SK-N-SH treated with all-trans-retinoic acid at 6 μM for 48 hours (cell line): ENCODE data around the gene VEZF1.

Source experiments
- ATAC-seq: fragments of 200-7000 bp; cut with Tn5 transposase; 3 replicates; pipeline ENCODE4 v1.9.1; 2020; ENCODE audit warnings: mild to moderate bottlenecking, moderate library complexity
- ARNTL ChIP-seq: fragments of 450-650 bp; formaldehyde crosslinking; IDR thresholded peaks from 2 replicates; pipeline ENCODE4 v1.5.0; 2020; ENCODE audit warnings: low read depth, mild to moderate bottlenecking, moderate library complexity, borderline replicate concordance
- BACH2 ChIP-seq: fragments of 250-450 bp; sonication (Bioruptor Pico); IDR thresholded peaks from 2 replicates; pipeline ENCODE4 v1.9.0; 2021; ENCODE audit warnings: mild to moderate bottlenecking, borderline replicate concordance
- CSDC2 ChIP-seq: fragments of 250-450 bp; sonication (Bioruptor Pico); IDR thresholded peaks from 2 replicates; pipeline ENCODE4 v1.5.0; 2020; ENCODE audit warnings: mild to moderate bottlenecking, moderate library complexity
- ESRRG ChIP-seq: fragments of 250-450 bp; sonication (Bioruptor Pico); IDR thresholded peaks from 2 replicates; pipeline ENCODE4 v1.6.1; 2021; ENCODE audit warnings: mild to moderate bottlenecking
- GLIS3 ChIP-seq: fragments of 250-450 bp; sonication (Bioruptor Pico); IDR thresholded peaks from 2 replicates; pipeline ENCODE4 v1.5.0; 2020; ENCODE audit warnings: mild to moderate bottlenecking, moderate library complexity
- ISL1 ChIP-seq: fragments of 250-450 bp; sonication (Bioruptor Pico); IDR thresholded peaks from 2 replicates; pipeline ENCODE4 v2.1.2; 2022; ENCODE audit warnings: mild to moderate bottlenecking, moderate library complexity
- OSR1 ChIP-seq: fragments of 250-450 bp; sonication (Bioruptor Pico); IDR thresholded peaks from 2 replicates; pipeline ENCODE4 v1.8.0; 2022; ENCODE audit warnings: moderate library complexity, mild to moderate bottlenecking, inconsistent platforms
- PATZ1 ChIP-seq: fragments of 250-450 bp; sonication (Bioruptor Pico); IDR thresholded peaks from 2 replicates; pipeline ENCODE4 v1.8.0; 2020; ENCODE audit warnings: mild to moderate bottlenecking, moderate library complexity, borderline replicate concordance
- PPARA ChIP-seq: fragments of 250-450 bp; sonication (Bioruptor Pico); IDR thresholded peaks from 2 replicates; pipeline ENCODE4 v1.5.0; 2020; ENCODE audit warnings: mild to moderate bottlenecking, borderline replicate concordance
- RARB ChIP-seq: fragments of 250-450 bp; sonication (Bioruptor Pico); IDR thresholded peaks from 2 replicates; pipeline ENCODE4 v1.8.0; 2021; ENCODE audit warnings: mild to moderate bottlenecking, moderate library complexity
- SNAI2 ChIP-seq: fragments of 250-450 bp; sonication (Bioruptor Pico); IDR thresholded peaks from 2 replicates; pipeline ENCODE4 v1.5.0; 2020; ENCODE audit warnings: mild to moderate bottlenecking, moderate library complexity
- TCF4 ChIP-seq: fragments of 250-450 bp; sonication (Bioruptor Pico); IDR thresholded peaks from 2 replicates; pipeline ENCODE4 v1.8.0; 2021; ENCODE audit warnings: mild to moderate bottlenecking, moderate library complexity, borderline replicate concordance
- TSHZ2 ChIP-seq: fragments of 250-450 bp; sonication (Bioruptor Pico); IDR thresholded peaks from 2 replicates; pipeline ENCODE4 v1.5.0; 2020; ENCODE audit warnings: mild to moderate bottlenecking, moderate library complexity
- ZFP3 ChIP-seq: fragments of 250-450 bp; sonication (Bioruptor Pico); IDR thresholded peaks from 2 replicates; pipeline ENCODE4 v1.5.0; 2020; ENCODE audit warnings: mild to moderate bottlenecking, moderate library complexity
- ZFP30 ChIP-seq: fragments of 450-650 bp; formaldehyde crosslinking; IDR thresholded peaks from 2 replicates; pipeline ENCODE4 v1.5.0; 2022; ENCODE audit warnings: mild to moderate bottlenecking, moderate library complexity
- ZNF565 ChIP-seq: fragments of 450-650 bp; formaldehyde crosslinking; conservative IDR thresholded peaks from 2 replicates; pipeline ENCODE4 v1.5.0; 2020; ENCODE audit warnings: low read depth, mild to moderate bottlenecking, moderate library complexity
- ZNF70 ChIP-seq: fragments of 450-650 bp; formaldehyde crosslinking; IDR thresholded peaks from 2 replicates; pipeline ENCODE4 v1.5.0; 2020; ENCODE audit warnings: mild to moderate bottlenecking, moderate library complexity
- ZNF8 ChIP-seq: fragments of 450-650 bp; formaldehyde crosslinking; IDR thresholded peaks from 2 replicates; pipeline ENCODE4 v1.5.0; 2020; ENCODE audit warnings: mild to moderate bottlenecking, moderate library complexity
- TF ChIP-seq, protein P1 (sequence below): fragments of 250-450 bp; sonication (Bioruptor Pico); IDR thresholded peaks from 2 replicates; pipeline ENCODE4 v1.5.1; 2020; ENCODE audit warnings: low read depth, mild to moderate bottlenecking, moderate library complexity
- TF ChIP-seq, protein P2 (sequence below): fragments of 250-450 bp; sonication (Bioruptor Pico); IDR thresholded peaks from 2 replicates; pipeline ENCODE4 v1.5.1; 2021; ENCODE audit warnings: mild to moderate bottlenecking, moderate library complexity
- TF ChIP-seq, protein P3 (sequence below): fragments of 250-450 bp; sonication (Bioruptor Pico); IDR thresholded peaks from 2 replicates; pipeline ENCODE4 v1.8.0; 2021; ENCODE audit warnings: low read depth, mild to moderate bottlenecking, moderate library complexity, borderline replicate concordance

The VEZF1 gene

GRCh38 chr17:57968456-57968855 is 19.6 kb downstream of the VEZF1 start (continued):
- no peak for TF ChIP-seq TSHZ2 (CRISPR knock-in tag)
- TF ChIP-seq, all 23 proteins: peak for 0

DNA sequence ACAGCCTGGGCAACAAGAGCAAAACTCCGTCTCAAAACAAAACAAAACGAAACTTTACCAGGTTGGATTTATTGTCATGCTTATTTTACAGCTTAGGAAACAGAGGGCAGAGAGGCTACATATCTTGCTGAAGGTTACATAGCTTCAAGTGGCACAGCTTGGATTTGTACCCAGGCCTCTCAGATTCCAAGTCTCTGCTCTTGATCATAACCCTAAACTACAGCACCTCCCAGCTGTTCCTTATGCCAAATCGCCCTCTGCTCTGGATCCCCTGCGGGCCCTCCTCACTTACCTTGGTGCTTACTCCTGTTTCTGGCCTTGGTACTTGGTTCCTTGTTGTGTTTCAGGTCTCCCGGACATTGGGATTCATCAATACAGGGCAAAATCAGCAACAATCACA is 21.2 kb downstream of the VEZF1 start:
- TF ChIP-seq ZFP30 (CRISPR knock-in tag) (no peak), ARNTL (CRISPR knock-in tag) (no peak), PPARA (CRISPR knock-in tag) (no peak), TCF4 (CRISPR knock-in tag) (no peak), SNAI2 (no peak), ZFP3 (CRISPR knock-in tag) (no peak), ZNF8 (CRISPR knock-in tag) (no peak), ESRRG (CRISPR knock-in tag) (no peak), ZNF565 (CRISPR knock-in tag) (no peak), PATZ1 (CRISPR knock-in tag) (no peak), ZNF70 (CRISPR knock-in tag) (no peak), ISL1 (CRISPR knock-in tag) (no peak), GLIS3 (CRISPR knock-in tag) (no peak), TSHZ2 (CRISPR knock-in tag) (no peak), RARB (CRISPR knock-in tag) (no peak)
- TF ChIP-seq, protein P1, sequence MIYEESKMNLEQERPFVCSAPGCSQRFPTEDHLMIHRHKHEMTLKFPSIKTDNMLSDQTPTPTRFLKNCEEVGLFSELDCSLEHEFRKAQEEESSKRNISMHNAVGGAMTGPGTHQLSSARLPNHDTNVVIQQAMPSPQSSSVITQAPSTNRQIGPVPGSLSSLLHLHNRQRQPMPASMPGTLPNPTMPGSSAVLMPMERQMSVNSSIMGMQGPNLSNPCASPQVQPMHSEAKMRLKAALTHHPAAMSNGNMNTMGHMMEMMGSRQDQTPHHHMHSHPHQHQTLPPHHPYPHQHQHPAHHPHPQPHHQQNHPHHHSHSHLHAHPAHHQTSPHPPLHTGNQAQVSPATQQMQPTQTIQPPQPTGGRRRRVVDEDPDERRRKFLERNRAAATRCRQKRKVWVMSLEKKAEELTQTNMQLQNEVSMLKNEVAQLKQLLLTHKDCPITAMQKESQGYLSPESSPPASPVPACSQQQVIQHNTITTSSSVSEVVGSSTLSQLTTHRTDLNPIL (CRISPR knock-in tag): no peak
- TF ChIP-seq, protein P2, sequence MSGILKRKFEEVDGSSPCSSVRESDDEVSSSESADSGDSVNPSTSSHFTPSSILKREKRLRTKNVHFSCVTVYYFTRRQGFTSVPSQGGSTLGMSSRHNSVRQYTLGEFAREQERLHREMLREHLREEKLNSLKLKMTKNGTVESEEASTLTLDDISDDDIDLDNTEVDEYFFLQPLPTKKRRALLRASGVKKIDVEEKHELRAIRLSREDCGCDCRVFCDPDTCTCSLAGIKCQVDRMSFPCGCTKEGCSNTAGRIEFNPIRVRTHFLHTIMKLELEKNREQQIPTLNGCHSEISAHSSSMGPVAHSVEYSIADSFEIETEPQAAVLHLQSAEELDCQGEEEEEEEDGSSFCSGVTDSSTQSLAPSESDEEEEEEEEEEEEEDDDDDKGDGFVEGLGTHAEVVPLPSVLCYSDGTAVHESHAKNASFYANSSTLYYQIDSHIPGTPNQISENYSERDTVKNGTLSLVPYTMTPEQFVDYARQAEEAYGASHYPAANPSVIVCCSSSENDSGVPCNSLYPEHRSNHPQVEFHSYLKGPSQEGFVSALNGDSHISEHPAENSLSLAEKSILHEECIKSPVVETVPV (CRISPR knock-in tag): no peak
- TF ChIP-seq, protein P3, sequence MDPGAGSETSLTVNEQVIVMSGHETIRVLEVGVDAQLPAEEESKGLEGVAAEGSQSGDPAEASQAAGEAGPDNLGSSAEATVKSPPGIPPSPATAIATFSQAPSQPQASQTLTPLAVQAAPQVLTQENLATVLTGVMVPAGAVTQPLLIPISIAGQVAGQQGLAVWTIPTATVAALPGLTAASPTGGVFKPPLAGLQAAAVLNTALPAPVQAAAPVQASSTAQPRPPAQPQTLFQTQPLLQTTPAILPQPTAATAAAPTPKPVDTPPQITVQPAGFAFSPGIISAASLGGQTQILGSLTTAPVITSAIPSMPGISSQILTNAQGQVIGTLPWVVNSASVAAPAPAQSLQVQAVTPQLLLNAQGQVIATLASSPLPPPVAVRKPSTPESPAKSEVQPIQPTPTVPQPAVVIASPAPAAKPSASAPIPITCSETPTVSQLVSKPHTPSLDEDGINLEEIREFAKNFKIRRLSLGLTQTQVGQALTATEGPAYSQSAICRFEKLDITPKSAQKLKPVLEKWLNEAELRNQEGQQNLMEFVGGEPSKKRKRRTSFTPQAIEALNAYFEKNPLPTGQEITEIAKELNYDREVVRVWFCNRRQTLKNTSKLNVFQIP (CRISPR knock-in tag): no peak
- ATAC-seq: no peak

- ATAC-seq: no peak
- TF ChIP-seq PPARA (CRISPR knock-in tag): no peak
- TF ChIP-seq ZFP3 (CRISPR knock-in tag): no peak
- no peak for TF ChIP-seq OSR1 (CRISPR knock-in tag)
- TF ChIP-seq, protein P2 (CRISPR knock-in tag): no peak
- TF ChIP-seq ZNF565 (CRISPR knock-in tag): no peak
- TF ChIP-seq CSDC2 (CRISPR knock-in tag): no peak
- TF ChIP-seq TSHZ2 (CRISPR knock-in tag): no peak
- TF ChIP-seq ESRRG (CRISPR knock-in tag): no peak
- no peak for TF ChIP-seq BACH2 (CRISPR knock-in tag)
- no peak for TF ChIP-seq RARB (CRISPR knock-in tag)
These were observed 21.8 kb downstream of the VEZF1 start for GRCh38 chr17:57966246-57966645.
